IMR-90 (cell line): ENCODE measurements around the gene ZBP1. TPM values are rescaled to one million over a fixed set of nuclear protein-coding genes. Genes with fewer than 3 reads are reported as not detected.

ENCODE experiments used
- ATAC-seq: fragments of 200-7000 bp; cut with Tn5 transposase; 2 replicates; pipeline ENCODE4 v1.9.1; 2020; ENCODE audit warnings: low read depth, mild to moderate bottlenecking, moderate library complexity
- BruUV-seq: library from RNA; stranded (reverse); fragments of 400-500 nt; replicated peaks from 2 replicates; lab custom pipeline; 2021; lab: Mats Ljungman, UMichigan
- CTCF ChIA-PET: fragments of 300-600 bp; formaldehyde crosslinking; extraction: SDS; loops from one replicate; lab custom pipeline; 2021; ENCODE audit warnings: antibody characterized with exemption; lab: Yijun Ruan, JAX
- POLR2A ChIA-PET: fragments of 300-600 bp; sonication (Branson Sonifier 250); formaldehyde crosslinking; loops from one replicate; lab custom pipeline; 2022; ENCODE audit warnings: antibody characterized with exemption; ENCODE audit not compliant: unreplicated experiment; lab: Charles Lee
- DNase-seq: peaks from one replicate; pipeline ENCODE4 v3.0.0; 2013
- H2AFZ ChIP-seq: replicated peaks from 2 replicates; pipeline ENCODE3; 2013; ENCODE audit warnings: low read length, mild to moderate bottlenecking; ENCODE audit not compliant: poor library complexity
- H2AK5ac ChIP-seq: 2 replicates; pipeline ENCODE4 v1.6.1; 2013; ENCODE audit warnings: low read depth, low read length, inconsistent platforms
- H2AK9ac ChIP-seq: replicated peaks from 2 replicates; pipeline ENCODE3; 2013; ENCODE audit warnings: mild to moderate bottlenecking, low read depth, low read length, moderate library complexity; ENCODE audit not compliant: poor library complexity
- H2BK120ac ChIP-seq: 2 replicates; pipeline ENCODE4 v1.6.1; 2013; ENCODE audit warnings: low read depth, low read length, inconsistent platforms
- H2BK15ac ChIP-seq: 3 replicates; pipeline ENCODE4 v1.6.1; 2013; ENCODE audit warnings: low read depth, low read length, inconsistent platforms
- H2BK20ac ChIP-seq: 2 replicates; pipeline ENCODE4 v1.6.1; 2013; ENCODE audit warnings: low read depth, mild to moderate bottlenecking, inconsistent platforms, low read length, moderate library complexity
- H2BK5ac ChIP-seq: 2 replicates; pipeline ENCODE4 v1.6.1; 2013; ENCODE audit warnings: mild to moderate bottlenecking, low read depth, low read length, inconsistent platforms; ENCODE audit not compliant: poor library complexity, severe bottlenecking
- H3K14ac ChIP-seq: replicated peaks from 2 replicates; pipeline ENCODE4 v1.6.1; 2013; ENCODE audit warnings: low read depth, low read length, inconsistent platforms
- H3K18ac ChIP-seq: 2 replicates; pipeline ENCODE4 v1.6.1; 2013; ENCODE audit warnings: low read depth, low read length, control low read depth
- H3K23ac ChIP-seq: 2 replicates; pipeline ENCODE4 v1.6.1; 2013; ENCODE audit warnings: low read depth, low read length, inconsistent platforms
- H3K27ac ChIP-seq: 2 replicates; pipeline ENCODE4 v1.5.1; 2013; ENCODE audit warnings: mild to moderate bottlenecking, control low read depth, low read length; ENCODE audit not compliant: insufficient read depth
- H3K27me3 ChIP-seq: 2 replicates; pipeline ENCODE4 v1.6.1; 2013; ENCODE audit warnings: low read length; ENCODE audit not compliant: control insufficient read depth, insufficient read depth
- H3K36me3 ChIP-seq: 2 replicates; pipeline ENCODE4 v1.6.1; 2013; ENCODE audit warnings: low read length, mixed read lengths; ENCODE audit not compliant: control insufficient read depth, insufficient read depth
- H3K4ac ChIP-seq: 2 replicates; pipeline ENCODE4 v1.6.1; 2013; ENCODE audit warnings: low read depth, low read length, inconsistent platforms
- H3K4me1 ChIP-seq: 2 replicates; pipeline ENCODE4 v1.6.1; 2013; ENCODE audit warnings: low read length, mixed read lengths; ENCODE audit not compliant: control insufficient read depth, insufficient read depth
- H3K4me2 ChIP-seq: 2 replicates; pipeline ENCODE4 v1.6.1; 2013; ENCODE audit warnings: low read depth, mild to moderate bottlenecking, control low read depth, low read length, moderate library complexity
- H3K4me3 ChIP-seq: 2 replicates; pipeline ENCODE4 v1.5.1; 2013; ENCODE audit warnings: low read depth, mild to moderate bottlenecking, control low read depth, low read length, moderate library complexity; ENCODE audit not compliant: insufficient read depth
- H3K56ac ChIP-seq: 2 replicates; pipeline ENCODE4 v1.6.1; 2013; ENCODE audit warnings: low read length, inconsistent platforms; ENCODE audit not compliant: insufficient read depth; ENCODE audit errors: extremely low read depth
- H3K79me1 ChIP-seq, 2 experiments: 2 replicates each; pipeline ENCODE4 v1.6.1; 2013; ENCODE audit warnings: low read length in 2 of 2, inconsistent platforms in 1 of 2, low read depth in 1 of 2
- H3K9ac ChIP-seq: 2 replicates; pipeline ENCODE4 v1.6.1; 2013; ENCODE audit warnings: low read depth, low read length, control low read depth
- H3K9me1 ChIP-seq: 2 replicates; pipeline ENCODE4 v1.6.1; 2013; ENCODE audit warnings: low read length, inconsistent platforms; ENCODE audit not compliant: insufficient read depth
- H3K9me3 ChIP-seq: 2 replicates; pipeline ENCODE4 v1.6.1; 2013; ENCODE audit warnings: low read length; ENCODE audit not compliant: control insufficient read depth, insufficient read depth
- H4K20me1 ChIP-seq: 2 replicates; pipeline ENCODE4 v1.6.1; 2013; ENCODE audit warnings: low read length, inconsistent platforms; ENCODE audit not compliant: insufficient read depth
- H4K5ac ChIP-seq: 2 replicates; pipeline ENCODE4 v1.6.1; 2013; ENCODE audit warnings: mild to moderate bottlenecking, low read depth, low read length, control low read depth
- H4K8ac ChIP-seq, 2 experiments: 2 replicates each; pipeline ENCODE4 v1.6.1; 2013; ENCODE audit warnings: low read depth in 2 of 2, low read length in 2 of 2, control low read depth in 1 of 2, inconsistent platforms in 1 of 2
- H4K91ac ChIP-seq: 2 replicates; pipeline ENCODE4 v1.6.1; 2013; ENCODE audit warnings: low read depth, low read length, inconsistent platforms; ENCODE audit not compliant: insufficient read depth
- BHLHE40 ChIP-seq: fragments of 150-350 bp; IDR thresholded peaks from 2 replicates; pipeline ENCODE4 v1.6.1; 2016; ENCODE audit warnings: mild to moderate bottlenecking, low read depth, low read length
- CEBPB ChIP-seq: IDR thresholded peaks from 2 replicates; pipeline ENCODE4 v1.6.1; 2012; ENCODE audit warnings: low read depth, low read length, improper control_type of control experiment
- CTCF ChIP-seq: conservative IDR thresholded peaks from 2 replicates; pipeline ENCODE4 v1.5.1; 2012; ENCODE audit warnings: mild to moderate bottlenecking, low read depth, low read length, improper control_type of control experiment
- ELK1 ChIP-seq: fragments of 150-350 bp; IDR thresholded peaks from 2 replicates; pipeline ENCODE4 v1.6.1; 2016; ENCODE audit warnings: low read depth, mild to moderate bottlenecking, low read length, moderate library complexity, borderline replicate concordance
- FOS ChIP-seq: fragments of 150-350 bp; IDR thresholded peaks from 2 replicates; pipeline ENCODE4 v1.6.1; 2016; ENCODE audit warnings: low read depth, low read length
- MAZ ChIP-seq: IDR thresholded peaks from 2 replicates; pipeline ENCODE4 v1.6.1; 2012; ENCODE audit warnings: low read depth, mild to moderate bottlenecking, low read length, improper control_type of control experiment, moderate library complexity, borderline replicate concordance
- POLR2A ChIP-seq: IDR thresholded peaks from 2 replicates; pipeline ENCODE4 v1.6.1; 2012; ENCODE audit warnings: mild to moderate bottlenecking, low read depth, low read length
- WGBS, 2 experiments: methylation state at CpG; one replicate each; pipeline versions ENCODE4 v1.1.5 to v1.1.7; 2013; ENCODE audit warnings: missing lambda C conversion rate in 2 of 2; ENCODE audit not compliant: insufficient read length in 1 of 2; ENCODE audit errors: extremely low coverage in 2 of 2; 5-methylcytosine and 5-hydroxymethylcytosine counted together
- dilution Hi-C: fragments of 300-500 bp; cut with HindIII; formaldehyde crosslinking; loops from one replicate; pipeline ENCODE4 v1.14.3; 2018; ENCODE audit warnings: low sequenced_read_pairs; ENCODE audit not compliant: unreplicated experiment
- in situ Hi-C: fragments of 300-500 bp; cut with MboI; formaldehyde crosslinking; loops from 3 replicates; pipeline ENCODE4 v1.14.3; 2019; ENCODE audit warnings: low sequenced_read_pairs, inconsistent platforms, mixed read lengths
- intact Hi-C: fragments of 100-400 bp; cut with micrococcal nuclease; formaldehyde crosslinking; loops from 2 replicates; pipeline ENCODE4 v1.10.0; 2022
- polyA plus RNA-seq, 3 experiments: library from polyadenylated mRNA; depleted of rRNA; stranded (reverse); fragments of >200 nt; gene quantifications; 2 replicates each; pipeline ENCODE4 v1.2.3, GENCODE V29; 2012; ENCODE audit warnings: low replicate concordance in 1 of 3
- total RNA-seq: library from RNA; depleted of rRNA; stranded (reverse); fragments of >200 nt; gene quantifications from 2 replicates; pipeline ENCODE4 v1.2.3, GENCODE V29; 2012

The ZBP1 gene
- total and polyA plus RNA-seq, 2 of the 4 experiments (the other 2 are of a cell fraction) = not detected

- H4K91ac ChIP-seq = no peak overlapping the region
- POLR2A ChIA-PET = no interaction called here
- H2BK15ac ChIP-seq = no peak overlapping the region
- no peaks in the 10 kb centered on the region for H4K20me1 ChIP-seq
- intact Hi-C loops (no loop called here), in situ Hi-C loops (no loop called here), dilution Hi-C loops (no loop called here)
- no TSS peak for BruUV-seq
- H2BK20ac ChIP-seq = no peak overlapping the region
- WGBS, 2 experiments = 73% methylated on average over 10 of the region's 20 CpGs; no CpG with 5 or more reads in 1 of the 2 experiments
- ATAC-seq (no peak), DNase-seq (no peak)
- no peaks in the 10 kb centered on the region for H3K9me1 ChIP-seq
- no peak overlapping the region for H3K27ac ChIP-seq
- no peaks in the 10 kb centered on the region for H3K9me3 ChIP-seq
- no peak overlapping the region for H3K56ac ChIP-seq
- H3K18ac ChIP-seq = no peak overlapping the region
- H3K4me1 ChIP-seq = no peaks in the 10 kb centered on the region
- H2BK5ac ChIP-seq = no peak overlapping the region
- H2AK9ac ChIP-seq = no peak overlapping the region
- no peak overlapping the region for H3K4me2 ChIP-seq
- H3K27me3 ChIP-seq = peaks cover 9% of the 10 kb centered on the region
- H3K14ac ChIP-seq = no peak overlapping the region
- no peak overlapping the region for H3K9ac ChIP-seq
- no peak overlapping the region for H4K8ac ChIP-seq
- H3K36me3 ChIP-seq = no peaks in the 10 kb centered on the region
- H3K4me3 ChIP-seq = no peak overlapping the region
- H4K5ac ChIP-seq = no peak overlapping the region
- no peak overlapping the region for H3K23ac ChIP-seq
- CTCF ChIA-PET = no interaction called here
- no peak overlapping the region for H2BK120ac ChIP-seq
- no peak overlapping the region for H2AFZ ChIP-seq
- no peak overlapping the region for H2AK5ac ChIP-seq
- TF ChIP-seq POLR2A (no peak), CEBPB (no peak), CTCF (no peak), FOS (no peak), MAZ (no peak), ELK1 (no peak), BHLHE40 (no peak)
- H3K4ac ChIP-seq = no peak overlapping the region
- no peaks in the 10 kb centered on the region for H3K79me1 ChIP-seq
Measured at GRCh38 chr20:57570145-57570850, 49.9 kb downstream of the ZBP1 start.
